22Rv1 (cell line): ENCODE results near the gene TOGARAM1.

Experiments
- CTCF ChIP-seq: fragments of 450-650 bp; IDR thresholded peaks from 2 replicates; pipeline ENCODE4 v1.5.1; 2017; ENCODE audit warnings: mild to moderate bottlenecking
- ZFX ChIP-seq: fragments of 450-650 bp; IDR thresholded peaks from 2 replicates; pipeline ENCODE4 v1.6.1; 2017; ENCODE audit warnings: antibody characterized with exemption, borderline replicate concordance

GRCh38 chr14:44979273-44979672 lies 17.3 kb downstream of the TOGARAM1 start:
- TF ChIP-seq CTCF (no peak), ZFX (no peak)
